ENCODE measurements around the gene ADRA2B.
"Not testable (repeated sequence)": the region's sequence is repeated elsewhere in the genome, so short reads cannot be mapped to it uniquely, and the experiment has no call there.

ADRA2B gene

DNA sequence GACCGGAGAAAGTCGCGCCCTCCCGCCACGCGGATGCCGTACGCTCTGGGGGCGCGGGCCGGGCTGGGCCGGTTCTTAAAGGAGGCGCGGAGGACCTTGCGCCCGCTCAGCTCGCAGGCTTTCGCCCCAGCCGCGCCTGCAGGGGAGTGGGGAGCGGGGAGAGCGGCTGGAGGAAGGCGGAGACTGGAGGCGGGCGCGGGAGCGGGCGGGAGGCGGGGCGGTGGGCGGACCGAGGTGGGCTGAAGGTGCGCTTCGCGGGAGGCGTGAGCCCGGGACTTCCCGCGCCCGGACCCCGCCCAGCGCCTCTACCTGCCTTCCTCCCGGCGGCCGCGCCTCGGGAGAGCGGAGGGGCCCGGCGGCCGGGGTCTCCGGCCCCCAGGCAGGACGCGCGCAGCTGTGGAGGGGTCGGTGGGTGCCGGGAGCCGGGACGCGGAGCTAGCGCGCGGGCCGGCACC, at the start of gene ADRA2B:
Gene ADRA2B, minus strand, starts transcription at position 148 of the 455 bp plus-strand sequence. CDS start 422 bp downstream, outside the sequence.
- no peak for DNase-seq

DNA sequence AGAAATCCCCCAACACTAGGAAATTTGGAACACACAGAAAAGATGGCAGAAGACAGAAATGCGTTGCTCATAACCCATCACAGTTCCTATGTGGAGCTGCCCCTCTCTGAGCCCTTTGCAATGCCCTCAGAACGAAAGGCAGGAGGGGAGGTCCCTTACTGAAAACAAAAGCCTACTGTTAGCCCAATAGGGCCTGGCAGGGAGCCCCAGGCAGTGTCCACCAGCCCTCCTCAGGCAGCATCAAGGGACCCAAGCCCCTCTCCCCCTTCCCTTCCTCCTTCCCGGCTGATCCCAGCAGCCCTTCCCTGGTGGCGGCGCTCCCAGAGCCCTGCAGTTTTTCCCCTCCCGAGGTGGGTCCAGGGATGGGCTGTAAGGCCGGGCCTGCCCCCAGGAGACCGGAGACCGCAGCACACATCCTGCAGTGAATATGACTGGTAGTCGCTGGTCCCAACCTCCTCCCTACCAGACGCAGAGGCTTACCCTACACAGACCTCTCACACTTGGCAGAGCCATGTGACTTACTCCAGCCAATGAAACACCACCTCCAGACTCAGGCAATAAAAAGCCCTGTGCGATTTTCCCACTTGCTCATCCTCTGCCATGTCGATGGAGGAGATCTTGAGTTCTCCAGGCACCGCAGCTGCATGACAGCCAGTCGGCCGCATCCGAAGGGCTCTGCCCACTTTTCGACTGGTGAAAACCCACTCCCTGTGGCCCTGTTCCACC, 48.3 kb upstream of the ADRA2B start:
- DNase-seq, result no peak

DNA sequence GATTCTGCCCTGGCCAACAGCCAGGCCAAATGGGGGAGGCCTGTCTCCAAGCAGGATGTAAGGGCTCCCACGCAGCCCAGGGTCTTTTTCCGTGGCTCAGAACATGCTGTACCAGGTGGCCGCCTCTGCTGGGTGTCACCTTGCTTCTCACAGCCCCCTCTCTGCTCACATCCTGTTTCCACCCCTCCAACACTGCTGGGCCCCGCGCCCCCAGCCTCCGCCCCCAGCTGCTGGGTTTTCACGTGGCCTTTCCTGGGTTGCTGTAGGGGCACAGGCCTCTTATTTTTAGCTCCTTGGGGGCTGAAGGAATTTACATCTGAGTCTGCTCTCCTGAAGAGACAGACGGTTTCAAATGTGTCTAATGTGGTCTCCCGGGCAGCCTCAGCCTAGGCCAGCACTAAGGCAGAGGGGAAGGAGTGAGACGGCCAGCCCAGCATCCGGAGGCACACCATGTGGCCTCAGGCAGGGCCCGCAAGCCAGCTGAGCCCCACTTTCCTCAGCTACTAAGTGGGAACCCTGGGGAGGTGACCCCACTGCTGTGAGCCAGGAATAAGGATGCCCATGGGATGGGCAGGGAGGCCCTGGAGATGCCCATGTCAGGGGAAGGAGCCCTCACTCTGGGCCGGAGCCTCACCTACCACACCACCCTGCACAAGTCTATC, 47.5 kb upstream of the ADRA2B start:
- DNase-seq, result no peak

DNA sequence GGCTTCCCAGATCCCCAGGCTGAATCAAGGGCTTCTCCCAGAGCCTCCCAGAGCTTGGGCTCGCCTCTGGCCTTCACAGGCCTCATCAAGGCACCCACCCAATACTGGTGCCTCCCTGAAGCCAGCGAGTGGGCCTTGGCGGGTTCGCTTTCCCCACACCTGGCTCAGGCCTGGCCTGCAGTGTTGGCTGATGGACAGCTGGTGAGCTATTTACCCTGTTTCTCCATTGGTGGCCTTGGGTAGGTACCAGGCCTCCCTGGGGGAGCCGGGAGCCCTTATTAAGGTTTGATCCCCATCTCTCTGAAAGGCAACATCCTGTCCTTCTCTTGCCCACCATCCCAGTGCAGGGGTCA, 47.0 kb upstream of the ADRA2B start:
- no peak for DNase-seq

DNA sequence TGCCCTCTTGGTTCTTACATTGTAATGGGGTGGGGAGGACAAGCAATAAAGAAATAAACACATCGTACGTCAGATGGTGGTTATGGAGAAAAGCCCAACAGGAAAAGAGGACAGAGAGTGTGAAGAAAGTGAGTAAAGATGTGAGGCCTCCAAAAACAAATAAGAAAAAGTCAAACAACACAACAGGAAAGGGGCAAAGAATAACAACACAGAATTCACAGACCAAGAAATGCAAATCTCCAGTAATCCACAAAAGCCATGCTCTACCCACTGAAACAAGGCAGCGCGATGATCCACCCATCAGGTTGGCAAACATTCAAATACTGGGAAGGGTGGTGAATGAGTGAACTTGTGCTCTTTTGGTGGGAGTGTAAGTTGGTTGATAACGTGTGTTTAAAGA, 45.5 kb upstream of the ADRA2B start:
- DNase-seq, result no peak

DNA sequence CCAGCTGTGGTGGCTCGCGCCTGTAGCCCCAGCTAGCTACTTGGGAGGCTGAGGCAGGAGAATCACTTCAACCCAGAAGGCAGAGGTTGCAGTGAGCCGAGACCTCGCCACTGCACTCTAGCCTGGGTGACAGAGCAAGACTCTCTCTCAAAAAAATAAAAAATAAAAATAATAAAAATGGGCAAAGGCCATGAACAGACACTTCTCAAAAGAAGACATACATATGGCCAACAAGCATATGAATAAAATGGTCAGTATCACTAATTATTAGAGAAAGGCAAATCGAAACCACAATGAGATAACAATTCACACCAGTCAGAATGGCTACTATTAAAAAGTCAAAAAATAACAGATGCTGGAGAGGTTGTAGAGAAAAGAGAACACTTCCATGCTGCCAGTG, 44.0 kb upstream of the ADRA2B start:
- DNase-seq, result not testable (repeated sequence)

DNA sequence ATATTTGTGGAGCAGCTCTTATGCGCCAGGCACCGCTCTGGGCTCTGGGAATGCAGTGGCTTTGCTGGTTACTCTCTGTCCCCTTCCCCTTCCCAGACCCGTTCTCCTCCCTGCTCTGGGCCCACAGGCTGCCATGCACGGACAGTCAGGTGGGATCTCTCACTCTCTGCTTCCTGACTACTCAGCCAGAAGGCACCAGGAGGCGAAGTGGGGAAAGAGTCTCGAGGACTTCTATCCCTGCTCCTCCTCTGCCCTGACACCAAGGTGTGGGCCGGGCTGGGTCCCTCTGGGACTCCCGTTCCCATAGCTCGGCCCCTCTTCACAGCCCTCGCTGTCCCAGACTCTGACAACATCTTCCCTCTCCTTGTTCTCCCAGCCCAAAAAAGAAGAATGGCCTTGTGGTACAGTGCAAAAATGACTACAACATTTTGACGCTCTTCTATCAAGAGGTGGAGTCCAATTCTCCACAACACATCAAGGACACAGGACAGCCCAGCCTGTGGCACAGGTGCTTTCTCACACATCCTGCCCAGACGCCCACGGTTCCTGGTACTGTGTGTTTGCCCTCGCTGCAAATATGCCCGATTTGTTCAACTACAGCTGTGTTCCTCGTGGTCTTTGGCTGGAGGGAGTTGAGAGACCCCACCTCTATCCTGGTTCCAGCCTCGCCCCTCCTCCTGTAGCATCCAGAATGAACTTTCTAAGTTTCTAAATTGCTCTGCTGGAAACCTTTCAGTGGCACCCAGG, 42.9 kb upstream of the ADRA2B start:
- no peak for DNase-seq

DNA sequence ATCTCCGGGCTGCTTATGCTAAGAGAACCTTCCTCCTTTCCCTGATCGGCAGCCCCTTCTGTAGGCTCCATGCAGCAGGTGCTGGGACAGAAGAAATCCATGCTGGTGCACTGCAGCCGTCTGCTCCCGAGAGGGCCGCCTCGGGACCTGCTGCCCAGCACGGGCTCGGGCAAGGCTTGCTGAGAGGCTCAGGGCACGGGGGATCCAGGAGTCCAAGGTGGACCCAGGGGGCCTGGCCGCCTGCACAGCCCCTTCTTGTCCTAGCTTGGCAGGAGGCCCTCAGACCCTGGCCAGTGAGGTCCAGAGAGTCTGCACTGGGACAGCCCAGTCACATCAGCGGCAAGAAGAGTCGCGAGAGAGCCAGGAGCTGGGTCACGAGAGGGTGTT, 42.2 kb upstream of the ADRA2B start:
- DNase-seq, result no peak

DNA sequence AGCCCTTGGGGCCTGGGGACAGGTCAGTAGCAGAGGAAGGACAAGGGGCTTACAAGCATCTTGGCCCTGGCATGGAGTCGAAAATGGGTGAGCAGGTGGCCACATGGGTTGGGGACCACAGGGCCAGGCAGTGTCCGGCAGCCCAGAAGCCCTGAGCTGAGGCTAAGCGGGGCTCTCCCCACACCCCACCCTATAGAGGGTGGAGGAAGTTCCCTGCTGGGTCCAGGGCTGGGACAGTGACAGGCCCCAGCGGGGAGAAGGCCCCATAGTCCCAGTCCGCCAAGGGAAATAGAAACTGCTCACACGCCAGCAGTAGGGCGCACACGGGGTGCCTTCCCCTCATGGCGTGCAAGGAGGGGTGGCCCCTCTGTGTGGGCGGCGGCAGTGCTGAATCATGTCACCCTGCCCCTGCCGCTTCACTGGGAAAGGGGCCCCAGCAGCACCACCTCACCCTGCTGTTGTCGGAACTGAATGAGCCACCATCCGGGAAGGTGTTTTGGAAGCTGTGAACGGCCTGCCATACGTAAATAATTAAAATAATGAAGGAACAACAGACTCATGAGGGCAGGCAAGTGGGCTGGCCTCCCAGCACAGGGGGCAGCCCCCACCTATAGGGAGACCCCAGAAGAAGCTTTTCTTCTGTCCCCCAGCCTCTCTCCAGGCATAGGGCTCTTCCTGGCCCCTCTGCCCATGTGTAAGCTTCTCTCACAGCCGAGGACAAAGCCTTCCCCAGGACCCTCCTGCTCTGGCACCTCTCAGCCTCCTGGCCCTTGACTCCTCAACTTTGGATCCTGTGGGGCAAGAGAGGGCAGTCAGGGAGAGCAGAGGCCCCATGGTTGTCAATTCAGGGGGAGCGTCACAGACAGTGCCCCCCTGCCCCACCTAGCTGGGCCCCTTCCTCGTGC, 41.5 kb upstream of the ADRA2B start:
- DNase-seq, result no peak

DNA sequence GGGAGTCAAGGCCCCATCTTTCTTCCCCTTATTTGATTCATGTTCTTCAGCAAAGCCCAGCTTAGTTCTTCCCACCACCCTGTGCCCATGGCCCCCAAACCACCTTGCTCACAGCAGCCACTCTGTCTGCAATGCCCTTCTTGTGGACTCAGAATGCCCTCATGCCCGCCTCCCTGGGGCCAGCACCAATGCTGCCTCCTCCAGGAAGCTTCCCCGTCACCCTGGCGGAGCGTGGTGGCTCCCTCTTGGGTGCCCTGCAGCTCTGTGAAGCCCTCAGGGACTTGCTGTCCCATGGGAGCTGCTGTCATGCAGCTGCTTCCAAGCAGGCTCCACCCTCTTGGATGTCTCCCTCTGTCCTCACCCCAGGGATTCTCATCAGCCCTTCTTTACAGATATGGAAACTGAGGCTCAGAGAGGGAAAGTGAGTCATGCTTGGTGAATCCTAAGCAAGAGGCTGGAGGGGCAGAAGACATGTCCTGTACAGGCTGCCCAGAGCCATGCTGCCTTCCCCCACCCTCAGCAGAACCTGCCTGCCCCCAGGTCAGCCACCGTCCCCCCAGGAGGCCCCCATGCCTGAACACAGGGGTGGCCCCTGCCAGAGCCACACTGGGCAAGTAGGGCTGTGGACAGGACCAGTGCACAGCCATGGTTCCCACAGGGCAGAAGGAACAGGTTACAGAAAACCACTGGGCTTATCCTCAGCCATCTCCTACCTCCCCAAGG, 40.7 kb upstream of the ADRA2B start:
- DNase-seq, result no peak

DNA sequence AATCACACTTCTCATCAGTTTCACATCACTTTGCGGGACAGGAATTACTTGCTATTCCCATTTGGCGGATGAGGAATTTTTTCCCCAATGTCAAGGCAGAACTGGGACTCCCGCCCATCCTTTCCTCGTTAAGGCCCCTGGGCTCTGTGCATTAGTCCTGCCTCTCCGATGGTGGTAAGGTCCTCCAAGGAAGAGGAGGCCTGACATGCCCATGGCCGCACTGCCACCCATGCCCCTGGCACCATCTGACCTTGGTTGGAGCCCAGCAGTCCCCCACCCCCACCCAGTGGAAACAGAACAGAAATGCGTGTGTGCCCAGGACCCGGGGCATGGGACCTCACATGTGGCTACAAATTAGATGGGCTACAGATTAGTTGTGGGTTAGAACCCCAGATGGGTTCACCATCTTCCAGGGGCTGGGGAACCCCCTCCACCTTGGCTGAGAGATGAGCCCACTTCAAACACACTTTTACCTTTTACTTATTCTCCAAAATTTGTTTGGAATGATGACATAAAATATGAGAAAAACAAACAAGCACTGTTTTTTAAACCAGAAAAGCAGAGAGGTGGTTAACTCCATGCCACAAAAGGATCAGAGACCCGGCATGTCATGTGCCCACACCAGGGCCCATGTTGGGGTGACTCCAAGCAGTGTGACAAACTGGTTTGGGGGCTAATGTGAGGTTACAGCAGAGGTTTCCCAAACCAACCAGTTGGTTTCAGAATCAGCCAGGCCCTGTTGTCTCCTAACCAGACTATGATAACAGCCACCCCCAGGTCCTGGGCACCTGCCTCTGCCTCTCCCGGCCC, 39.8 kb upstream of the ADRA2B start:
- DNase-seq, result no peak

DNA sequence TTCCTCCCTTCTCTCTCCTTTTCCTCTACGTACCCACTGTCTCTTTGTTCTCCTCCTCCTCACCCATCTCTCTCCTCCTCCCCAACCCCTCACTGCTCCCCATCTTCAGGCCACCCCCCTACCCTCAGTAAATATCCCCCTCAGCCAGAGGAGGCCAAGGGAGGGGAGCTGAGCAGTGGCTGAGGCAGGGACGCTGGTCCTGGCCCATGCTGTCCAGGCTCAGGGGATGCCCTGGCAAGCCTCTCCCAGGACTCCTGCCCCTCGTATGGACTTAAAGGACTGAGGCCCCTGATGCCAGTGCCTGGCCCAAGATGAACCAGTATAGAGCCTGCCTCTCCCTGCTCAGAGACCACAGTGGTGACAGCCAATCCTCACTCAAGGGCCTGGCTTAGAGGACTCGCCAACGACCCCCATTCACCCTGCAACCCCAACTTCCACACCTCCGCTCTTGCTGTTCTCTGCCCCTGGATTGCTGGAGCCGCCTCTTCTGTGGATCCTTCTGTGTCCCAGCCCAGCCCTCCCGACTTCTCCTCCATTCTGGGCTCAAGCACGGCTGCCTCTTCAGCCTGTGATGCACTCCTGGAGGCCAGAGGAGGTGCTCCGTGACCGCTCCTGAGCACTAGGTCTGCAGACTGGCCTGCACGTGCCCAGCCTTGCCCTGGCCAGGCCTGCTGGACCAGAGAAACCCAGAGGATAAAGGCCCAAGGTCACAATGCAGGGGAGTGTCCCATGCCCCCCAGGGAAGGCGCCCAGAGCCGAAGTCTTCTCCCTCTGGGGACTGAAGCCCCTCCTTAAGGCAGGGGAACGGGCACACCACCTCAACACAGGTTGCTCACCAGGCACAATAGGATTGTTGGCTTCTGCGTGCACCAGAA, 38.4 kb upstream of the ADRA2B start:
- DNase-seq, result no peak

DNA sequence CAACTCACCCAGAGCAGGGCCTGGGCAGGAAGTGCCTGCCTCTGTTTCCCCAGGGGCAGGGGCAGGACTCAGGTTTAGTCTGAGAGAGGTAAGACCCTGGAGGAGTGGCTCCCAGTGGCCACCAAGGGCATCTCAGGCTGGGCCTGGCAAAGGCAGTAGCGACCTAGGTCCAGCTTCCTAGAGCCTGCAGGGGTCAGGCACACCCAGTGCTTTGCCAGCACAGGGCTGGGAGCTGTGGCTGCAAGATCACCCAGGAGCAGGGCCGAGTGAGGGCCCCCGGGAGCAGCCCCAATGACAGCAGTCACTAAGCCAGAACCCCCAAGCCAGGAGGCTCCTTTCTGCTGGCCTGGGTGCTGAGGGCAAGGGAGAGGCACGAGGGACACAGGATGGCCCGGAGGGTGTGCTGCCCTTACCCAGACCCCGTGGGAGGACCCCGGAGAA, 37.6 kb upstream of the ADRA2B start:
- DNase-seq, result no peak

DNA sequence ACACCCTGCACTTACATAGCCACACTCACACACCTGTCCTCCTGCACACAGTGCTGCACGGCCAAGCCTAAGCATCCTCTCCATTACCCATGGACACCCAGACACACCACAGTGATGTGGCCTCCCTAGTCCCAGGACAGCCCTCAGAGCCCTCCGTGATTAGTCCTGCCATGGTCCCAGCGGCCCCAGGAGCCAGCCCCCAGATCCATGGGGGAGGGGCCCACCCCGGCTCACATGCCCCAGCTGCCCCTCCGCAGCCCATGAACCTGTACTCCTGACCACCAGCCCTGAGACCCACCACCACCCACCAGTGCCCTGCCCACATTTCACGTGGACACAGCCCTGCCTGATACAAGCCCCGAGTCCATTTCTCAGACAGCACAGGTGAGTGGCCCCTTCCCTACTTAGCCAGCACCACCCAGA, 36.9 kb upstream of the ADRA2B start:
- no peak for DNase-seq

DNA sequence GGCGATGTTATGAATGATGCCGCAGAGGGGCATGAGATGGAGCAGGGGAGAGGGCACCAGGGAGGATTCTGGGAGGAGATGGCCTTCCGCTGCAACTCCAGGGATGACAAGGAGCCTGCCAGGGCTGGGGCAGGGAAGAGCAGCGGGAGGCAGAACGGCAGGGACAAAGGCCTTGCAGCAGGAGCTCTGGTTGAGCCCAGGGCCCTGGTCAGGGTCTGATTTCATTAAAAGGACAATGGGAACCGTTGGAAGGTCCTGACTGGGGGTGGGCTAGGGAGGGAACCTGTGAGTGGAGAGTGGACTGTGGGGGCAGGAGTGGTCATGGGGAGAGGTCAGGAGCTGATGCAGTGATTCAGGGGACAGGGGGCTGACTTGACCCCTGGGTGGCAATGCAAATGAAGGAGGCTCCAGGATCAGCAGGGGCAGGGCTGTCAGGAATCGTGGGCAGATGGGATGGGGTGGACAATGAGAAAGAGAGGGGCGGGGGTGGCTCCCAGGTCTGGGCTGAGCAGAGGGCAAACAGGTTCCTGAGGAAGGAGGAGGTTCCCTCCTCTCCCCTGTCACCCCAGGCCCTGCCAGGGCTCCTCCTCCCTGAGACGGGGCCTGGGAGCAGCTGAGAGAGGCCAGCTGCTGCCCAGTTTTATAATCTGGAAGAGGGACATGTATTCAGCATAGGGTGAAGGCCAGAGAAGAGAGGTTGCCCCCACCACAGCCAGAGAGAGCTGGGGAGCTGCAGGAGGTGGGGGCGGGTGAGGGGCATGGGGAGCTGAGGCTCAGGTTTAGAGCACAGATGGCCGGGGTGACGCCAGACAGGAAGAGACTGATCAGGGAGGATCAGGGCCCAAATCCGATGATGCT, 36.2 kb upstream of the ADRA2B start:
- DNase-seq, result no peak

DNA sequence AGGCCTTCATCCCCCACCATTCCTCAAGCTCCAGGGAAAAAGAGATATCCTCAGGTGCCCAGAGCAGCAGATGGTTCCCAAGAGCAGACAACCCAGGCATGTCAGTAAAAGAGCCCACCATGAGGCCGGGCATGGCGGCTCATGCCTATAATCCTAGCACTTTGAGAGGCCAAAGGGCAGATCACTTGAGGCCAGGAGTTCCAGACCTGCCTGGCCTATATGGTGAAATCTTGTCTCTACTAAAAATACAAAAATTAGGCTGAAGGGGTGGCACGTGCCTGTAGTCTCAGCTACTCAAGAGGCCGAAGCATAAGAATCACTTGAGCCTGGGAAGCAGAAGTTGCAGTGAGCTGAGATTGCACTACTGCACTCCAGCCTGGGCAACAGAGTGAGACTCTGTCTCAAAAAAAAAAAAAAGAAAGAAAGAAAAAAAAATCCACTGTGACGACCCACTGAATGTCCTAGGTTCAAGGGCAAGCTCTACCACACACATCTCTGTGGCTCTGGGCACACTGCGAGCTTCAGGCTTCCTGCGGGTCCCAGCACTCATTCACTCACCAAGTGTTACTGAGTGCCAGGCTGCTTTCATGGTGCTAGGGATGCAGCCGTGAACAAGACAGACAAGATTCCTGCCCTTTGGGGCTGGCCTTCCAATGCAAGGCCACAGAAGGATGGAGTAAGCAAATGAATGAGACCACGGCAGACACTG, 35.4 kb upstream of the ADRA2B start:
- DNase-seq, result no peak

DNA sequence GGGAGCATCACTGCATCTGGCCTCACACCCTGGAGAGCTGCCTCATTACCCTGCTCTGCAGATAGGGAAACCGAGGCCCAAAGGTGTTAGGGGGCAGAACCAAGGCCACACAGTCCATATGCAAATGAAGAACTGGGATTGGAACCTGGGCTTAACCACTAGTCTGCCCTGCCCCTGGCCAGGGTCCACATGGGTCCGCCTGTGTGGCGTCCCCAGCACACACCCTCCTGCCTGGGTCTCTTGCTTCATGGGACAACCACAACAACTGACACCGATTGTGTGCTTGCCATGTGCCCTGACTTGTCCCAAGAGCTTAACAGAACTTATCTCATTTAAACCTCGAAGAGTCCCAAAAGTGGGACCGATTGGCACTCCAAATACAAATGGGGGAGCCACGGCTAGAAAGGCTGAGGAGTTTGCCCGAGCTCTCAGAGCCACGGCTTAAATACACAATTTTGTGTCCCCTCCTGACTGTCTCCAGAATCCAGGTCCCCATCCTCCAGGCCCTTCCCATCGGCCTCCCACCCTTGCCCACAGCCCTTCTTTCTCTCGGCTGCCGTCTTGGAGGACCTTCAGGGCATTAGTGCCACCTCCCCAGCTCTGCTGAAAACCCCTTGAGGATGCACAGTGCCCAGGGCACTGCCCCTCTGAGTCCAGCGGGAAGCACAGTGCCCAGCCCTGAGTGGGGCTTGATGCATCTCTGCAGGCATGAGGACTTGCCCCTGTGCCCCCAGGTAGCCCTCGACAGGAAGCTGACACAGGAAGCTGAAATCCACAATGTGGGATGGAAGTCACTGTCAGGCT, 34.6 kb upstream of the ADRA2B start:
- DNase-seq, result no peak
